HEK293 (cell line): Measurements from ENCODE around the gene NUMBL.

Experiments
- CTCF ChIP-seq: fragments of 450-650 bp; formaldehyde crosslinking; IDR thresholded peaks from 2 replicates; pipeline ENCODE4 v1.5.1; 2016; ENCODE audit warnings: missing biosample characterization, missing genetic modification characterization
- ZNF23 ChIP-seq: fragments of 450-650 bp; formaldehyde crosslinking; IDR thresholded peaks from 2 replicates; pipeline ENCODE4 v1.5.1; 2016; ENCODE audit warnings: missing biosample characterization, missing genetic modification characterization, borderline replicate concordance

GRCh38 chr19:40673397-40673796, 17.1 kb downstream of the NUMBL start:
- TF ChIP-seq ZNF23 (tag by site-specific recombination) = no peak
- TF ChIP-seq CTCF = no peak
